Ovary (tissue), 3 donors: ENCODE measurements around the gene LRRC36.

Source experiments
- CTCF ChIP-seq, 3 donors: fragments of 450-650 bp in 2 of 3; fragments of 200-600 bp in 1 of 3; IDR thresholded peaks; one replicate each; pipeline versions ENCODE4 v1.5.1 to v1.8.0; 2016 to 2022; ENCODE audit warnings: antibody characterized with exemption in 3 of 3, mild to moderate bottlenecking in 1 of 3
- EP300 ChIP-seq: sonication (generic); formaldehyde crosslinking; IDR thresholded peaks from one replicate; pipeline ENCODE4 v1.6.1; 2017; ENCODE audit warnings: antibody characterized with exemption
- POLR2A ChIP-seq: fragments of 450-650 bp; IDR thresholded peaks from one replicate; pipeline ENCODE4 v1.6.1; 2017; ENCODE audit warnings: antibody characterized with exemption, mild to moderate bottlenecking, moderate library complexity
- donor health status: DM: no; HTN: no; CAD: no.

DNA sequence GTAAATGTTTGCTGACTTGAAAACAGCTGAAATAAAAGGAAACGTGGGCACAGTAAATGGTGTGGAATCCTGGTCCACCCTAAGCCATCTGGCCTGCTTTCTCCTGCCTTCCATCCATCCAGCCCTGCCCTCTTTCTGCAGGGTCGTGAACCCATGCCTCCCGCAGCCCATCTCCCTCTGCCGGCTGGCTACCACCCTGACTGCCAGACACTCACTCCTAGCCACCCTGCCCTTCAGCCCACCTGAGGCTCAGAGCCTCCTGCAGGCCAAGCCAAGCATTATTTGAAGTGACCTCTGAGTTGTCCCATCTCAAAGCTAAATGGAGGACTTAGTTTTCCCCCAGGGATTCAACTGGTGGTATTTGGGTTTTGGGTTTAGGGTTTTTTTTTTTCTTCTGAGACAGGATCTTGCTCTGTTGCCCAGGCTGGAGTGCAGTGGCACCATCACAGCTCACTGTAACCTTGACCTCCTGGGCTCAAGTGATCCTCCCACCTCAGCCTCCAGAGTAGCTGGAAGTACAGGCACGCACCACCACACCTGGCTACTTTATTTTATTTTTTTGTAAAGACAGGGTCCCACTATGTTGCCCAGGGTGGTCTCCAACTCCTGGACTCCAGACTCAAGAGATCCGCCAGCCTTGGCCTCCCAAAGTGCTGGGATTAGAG lies 81.3 kb downstream of the LRRC36 start:
- no peak for TF ChIP-seq CTCF (IDR thresholded peaks at IDR 0.05)
- TF ChIP-seq POLR2A, result no peak
- no peak for TF ChIP-seq EP300
